HG02763 (cell line): ENCODE results near the gene FAM167B.

Experiments used
- ATAC-seq: cut with Tn5 transposase; IDR thresholded peaks from one replicate; pipeline ENCODE4 v1.9.1; 2021; ENCODE audit warnings: mild to moderate bottlenecking, moderate library complexity; ENCODE audit not compliant: unreplicated experiment

FAM167B gene

GRCh38 chr1:32246888-32247273 is at the start of gene FAM167B:
Gene FAM167B, plus strand, starts transcription at chr1:32247222. Its CDS starts 200 bp downstream, at chr1:32247422.
- ATAC-seq: no peak

DNA sequence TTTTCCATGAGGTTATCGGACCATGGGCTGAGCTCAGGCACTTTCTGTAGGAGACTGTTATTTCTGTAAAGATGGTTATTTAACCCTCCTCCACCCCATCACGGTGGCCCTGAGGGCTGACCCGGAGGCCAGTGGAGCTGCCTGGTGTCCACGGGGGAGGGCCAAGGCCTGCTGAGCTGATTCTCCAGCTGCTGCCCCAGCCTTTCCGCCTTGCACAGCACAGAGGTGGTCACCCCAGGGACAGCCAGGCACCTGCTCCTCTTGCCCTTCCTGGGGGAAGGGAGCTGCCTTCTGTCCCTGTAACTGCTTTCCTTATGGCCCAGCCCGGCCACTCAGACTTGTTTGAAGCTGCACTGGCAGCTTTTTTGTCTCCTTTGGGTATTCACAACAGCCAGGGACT is 49.2 kb upstream of the FAM167B start:
- ATAC-seq: no peak

- no peak for ATAC-seq
Measured at GRCh38 chr1:32198237-32199042, 48.6 kb upstream of the FAM167B start.

DNA sequence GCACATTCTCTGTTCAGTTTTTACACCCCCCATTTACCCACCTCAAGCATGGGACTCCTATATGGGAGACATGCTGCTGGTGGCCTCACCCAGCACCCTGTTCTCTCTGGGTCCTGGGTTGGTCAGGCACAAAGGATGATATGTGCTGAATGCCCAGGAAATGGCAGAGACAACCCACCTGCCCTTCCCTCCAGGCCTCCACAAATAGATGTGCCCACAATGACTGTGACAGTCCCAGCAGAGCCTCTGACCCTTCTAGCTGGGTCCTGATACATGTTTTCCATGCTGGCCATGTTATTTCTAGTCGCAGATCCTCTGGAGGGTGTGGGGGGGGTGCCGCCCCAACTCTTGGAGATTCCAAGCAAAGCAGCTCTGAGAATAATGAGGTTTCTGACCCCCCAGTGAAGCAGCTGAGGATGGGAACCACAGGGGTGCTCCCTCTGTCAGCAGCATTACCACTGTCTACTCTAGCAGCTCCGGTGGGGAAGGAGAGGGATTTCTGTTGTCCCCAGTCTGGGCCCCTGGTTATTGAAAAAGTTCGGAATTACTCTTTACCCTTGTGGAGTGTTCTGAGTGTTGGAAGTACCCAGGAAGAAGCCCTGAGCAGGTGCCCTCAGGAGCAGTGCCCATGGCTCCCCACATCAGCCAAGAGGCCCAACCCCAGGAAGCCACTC is 47.8 kb upstream of the FAM167B start:
- no peak for ATAC-seq

- no peak for ATAC-seq
Measured at GRCh38 chr1:32199717-32200072, 47.3 kb upstream of the FAM167B start.

GRCh38 chr1:32200226-32201010 is 46.6 kb upstream of the FAM167B start, which contains the start of gene CCDC28B:
Gene CCDC28B, plus strand, starts transcription at chr1:32200595. Its CDS starts 1,341 bp downstream, at chr1:32201936.
- no peak for ATAC-seq

- no peak for ATAC-seq
Measured at GRCh38 chr1:32201011-32201855, 45.8 kb upstream of the FAM167B start.

DNA sequence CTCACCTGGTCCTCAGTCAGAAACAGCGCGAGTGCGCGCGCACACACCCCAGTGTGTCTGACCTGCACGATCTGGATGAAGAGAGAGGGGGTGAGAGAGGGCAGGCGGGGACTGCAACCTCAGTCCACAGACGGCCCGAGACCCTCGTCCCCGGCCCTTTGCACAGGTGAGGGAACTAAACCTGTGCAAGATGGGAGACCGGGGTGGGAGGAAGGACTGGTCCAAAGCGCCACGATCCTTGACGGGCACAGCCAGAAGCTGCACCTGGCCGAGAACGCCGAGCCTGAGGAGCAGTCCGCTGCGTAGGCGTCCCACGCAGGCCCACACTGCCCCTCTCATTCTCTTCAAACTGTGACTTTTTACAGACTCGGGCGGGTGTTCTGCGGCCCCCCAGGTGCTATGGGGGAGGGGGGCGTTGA is 42.1 kb upstream of the FAM167B start:
- no peak for ATAC-seq

GRCh38 chr1:32205401-32206370 is 41.3 kb upstream of the FAM167B start, which contains the start of gene IQCC:
Gene IQCC, plus strand, starts transcription at chr1:32205671. Its CDS starts 11 bp downstream, at chr1:32205682.
- ATAC-seq: peak; percentile 56

DNA sequence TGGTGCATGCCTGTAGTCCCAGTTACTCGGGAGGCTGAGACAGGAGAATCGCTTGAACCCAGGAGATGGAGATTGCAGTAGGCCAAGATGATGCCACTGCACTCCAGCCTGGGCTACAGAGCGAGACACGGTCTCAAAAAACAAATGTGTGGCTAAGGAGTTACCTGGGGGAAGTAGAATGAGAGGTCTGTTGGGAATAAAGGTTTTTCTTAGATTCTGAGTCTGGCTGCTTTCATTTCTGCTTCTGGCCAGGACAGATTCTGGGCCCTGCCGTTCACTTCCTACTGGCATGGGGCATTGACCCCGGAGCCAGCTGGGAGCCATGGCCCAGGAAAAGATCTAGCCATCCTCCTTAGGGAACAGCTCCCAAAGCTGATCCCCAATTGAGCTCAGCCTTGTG is 38.6 kb upstream of the FAM167B start:
- ATAC-seq: no peak

DNA sequence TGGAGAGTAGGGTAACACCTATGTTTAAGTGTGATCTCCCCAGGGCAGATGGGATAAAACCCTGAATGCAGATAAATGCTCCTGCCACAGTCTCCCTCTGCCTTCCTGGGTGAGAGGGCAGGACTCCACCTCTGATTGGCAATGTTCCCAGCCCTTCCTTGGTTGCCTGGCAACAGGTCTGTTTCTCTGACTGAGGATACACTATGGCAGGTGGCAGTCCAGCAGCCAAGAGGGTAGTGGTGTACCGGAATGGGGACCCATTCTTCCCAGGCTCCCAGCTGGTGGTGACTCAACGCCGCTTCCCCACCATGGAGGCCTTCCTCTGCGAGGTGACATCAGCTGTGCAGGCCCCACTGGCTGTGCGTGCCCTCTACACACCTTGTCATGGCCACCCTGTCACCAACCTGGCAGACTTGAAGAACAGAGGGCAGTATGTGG is 38.1 kb upstream of the FAM167B start, which contains the start of gene DCDC2B:
Gene DCDC2B, plus strand, starts transcription at position 199 of the 438 bp plus-strand sequence. Its CDS starts 5 bp downstream, at position 204.
- no peak for ATAC-seq

GRCh38 chr1:32215629-32216480 is 31.2 kb upstream of the FAM167B start:
- ATAC-seq: no peak

GRCh38 chr1:32216566-32216965 is 30.5 kb upstream of the FAM167B start:
- no peak for ATAC-seq

GRCh38 chr1:32219022-32219421 is 28.0 kb upstream of the FAM167B start:
- no peak for ATAC-seq

DNA sequence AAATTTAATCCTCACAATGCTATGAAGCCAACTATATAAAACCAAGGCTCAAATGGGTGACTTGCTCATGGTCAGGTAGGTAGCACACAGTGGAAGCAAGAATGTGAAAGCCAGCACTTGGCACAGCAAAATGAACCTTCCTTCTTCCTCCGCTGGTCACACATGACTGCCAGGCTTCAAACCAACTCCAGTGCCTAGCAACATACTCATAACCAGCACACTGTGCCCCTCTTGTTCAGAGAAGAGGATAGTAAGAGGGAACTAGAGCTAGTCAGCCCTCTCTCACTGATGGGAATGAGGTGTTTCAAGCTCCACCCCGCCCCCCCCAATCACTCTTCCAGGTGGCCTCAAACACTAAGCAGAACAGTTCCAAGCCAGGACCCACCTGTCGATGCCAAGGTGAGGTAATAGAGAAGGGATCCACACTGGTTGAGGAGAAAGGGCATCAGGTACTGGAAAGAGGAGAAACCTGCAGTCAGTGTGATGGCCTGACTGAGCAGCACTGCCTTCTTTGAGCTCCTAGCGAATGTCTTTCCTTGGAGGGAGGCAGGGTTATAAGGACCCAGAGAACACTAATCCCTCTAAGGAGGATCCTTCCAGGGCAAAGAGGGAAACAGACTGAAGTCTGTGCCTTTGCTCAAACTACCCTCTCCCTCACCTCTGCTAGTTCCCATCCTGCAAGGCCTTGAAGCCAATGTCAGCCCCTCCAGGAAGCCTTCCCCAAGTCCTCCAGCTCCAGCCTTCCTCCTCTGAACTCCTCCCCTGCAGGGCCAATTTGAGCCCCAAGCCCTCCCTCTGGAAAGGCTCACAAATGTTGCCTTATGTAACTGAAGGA is 26.1 kb upstream of the FAM167B start:
- no peak for ATAC-seq

DNA sequence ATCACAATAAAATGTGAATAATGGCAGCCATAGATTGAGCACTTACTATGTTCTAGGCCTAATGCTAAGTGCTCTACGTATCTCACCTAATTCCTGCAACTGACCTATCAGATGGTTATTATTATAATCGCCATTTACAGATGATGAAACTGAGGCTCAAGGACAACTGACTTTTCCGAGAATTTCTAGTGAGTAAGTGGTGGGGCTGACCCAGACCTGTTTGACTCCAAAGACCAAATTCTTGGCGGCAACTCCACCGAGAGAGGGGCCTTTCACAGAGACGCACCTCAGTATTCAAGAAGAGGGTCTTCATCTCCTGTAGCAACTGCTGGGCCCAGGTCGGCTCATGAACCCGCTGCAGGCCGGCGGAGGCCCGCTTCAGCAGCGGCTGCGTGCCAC is 25.4 kb upstream of the FAM167B start:
- ATAC-seq: no peak
